Measurements from ENCODE around the gene EPAS1.

DNA sequence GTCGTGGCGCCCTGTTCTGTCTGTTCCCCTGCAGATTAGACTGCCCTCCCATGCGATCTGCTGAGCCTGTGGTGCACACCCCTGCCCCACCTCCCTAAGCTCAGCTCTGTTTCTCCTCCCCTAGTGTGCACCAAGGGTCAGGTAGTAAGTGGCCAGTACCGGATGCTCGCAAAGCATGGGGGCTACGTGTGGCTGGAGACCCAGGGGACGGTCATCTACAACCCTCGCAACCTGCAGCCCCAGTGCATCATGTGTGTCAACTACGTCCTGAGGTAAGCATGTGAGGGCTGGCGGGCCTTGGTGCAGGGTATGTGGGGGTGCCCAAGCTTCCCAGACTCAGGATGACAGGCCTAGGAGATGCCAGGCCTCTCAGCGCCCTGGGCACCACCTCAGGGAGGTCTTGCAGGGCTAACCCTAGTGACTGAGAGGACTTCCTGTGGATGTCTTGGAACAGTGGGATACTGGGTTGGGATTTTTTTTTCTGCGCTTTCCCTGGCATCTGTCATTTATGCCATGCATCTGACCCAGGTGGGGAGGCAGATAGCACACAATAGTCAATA lies 78.4 kb downstream of the EPAS1 start:
- TF ChIP-seq, protein P1, sequence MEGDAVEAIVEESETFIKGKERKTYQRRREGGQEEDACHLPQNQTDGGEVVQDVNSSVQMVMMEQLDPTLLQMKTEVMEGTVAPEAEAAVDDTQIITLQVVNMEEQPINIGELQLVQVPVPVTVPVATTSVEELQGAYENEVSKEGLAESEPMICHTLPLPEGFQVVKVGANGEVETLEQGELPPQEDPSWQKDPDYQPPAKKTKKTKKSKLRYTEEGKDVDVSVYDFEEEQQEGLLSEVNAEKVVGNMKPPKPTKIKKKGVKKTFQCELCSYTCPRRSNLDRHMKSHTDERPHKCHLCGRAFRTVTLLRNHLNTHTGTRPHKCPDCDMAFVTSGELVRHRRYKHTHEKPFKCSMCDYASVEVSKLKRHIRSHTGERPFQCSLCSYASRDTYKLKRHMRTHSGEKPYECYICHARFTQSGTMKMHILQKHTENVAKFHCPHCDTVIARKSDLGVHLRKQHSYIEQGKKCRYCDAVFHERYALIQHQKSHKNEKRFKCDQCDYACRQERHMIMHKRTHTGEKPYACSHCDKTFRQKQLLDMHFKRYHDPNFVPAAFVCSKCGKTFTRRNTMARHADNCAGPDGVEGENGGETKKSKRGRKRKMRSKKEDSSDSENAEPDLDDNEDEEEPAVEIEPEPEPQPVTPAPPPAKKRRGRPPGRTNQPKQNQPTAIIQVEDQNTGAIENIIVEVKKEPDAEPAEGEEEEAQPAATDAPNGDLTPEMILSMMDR (conservative IDR thresholded peaks at IDR 0.05) = no peak
- TF ChIP-seq ZFX (IDR thresholded peaks at IDR 0.05) = no peak
